HG02759 (cell line): ENCODE data around the gene CSGALNACT2.
A peak's percentile ranks its signal among the peaks of the same experiment; 100 is the strongest.
"Not testable (repeated sequence)": the region's sequence is repeated elsewhere in the genome, so short reads cannot be mapped to it uniquely, and the experiment has no call there.

Source experiments
- ATAC-seq: cut with Tn5 transposase; IDR thresholded peaks from one replicate; pipeline ENCODE4 v1.9.1; 2021; ENCODE audit warnings: mild to moderate bottlenecking, moderate library complexity; ENCODE audit not compliant: unreplicated experiment

Gene CSGALNACT2

GRCh38 chr10:43136995-43137716, 1.1 kb upstream of the CSGALNACT2 start:
- no peak for ATAC-seq

GRCh38 chr10:43137717-43138020, 576 bp upstream of the CSGALNACT2 start:
- ATAC-seq: peak; percentile 37

GRCh38 chr10:43138757-43139241, 554 bp downstream of the CSGALNACT2 start:
- peak; percentile 30 for ATAC-seq

DNA sequence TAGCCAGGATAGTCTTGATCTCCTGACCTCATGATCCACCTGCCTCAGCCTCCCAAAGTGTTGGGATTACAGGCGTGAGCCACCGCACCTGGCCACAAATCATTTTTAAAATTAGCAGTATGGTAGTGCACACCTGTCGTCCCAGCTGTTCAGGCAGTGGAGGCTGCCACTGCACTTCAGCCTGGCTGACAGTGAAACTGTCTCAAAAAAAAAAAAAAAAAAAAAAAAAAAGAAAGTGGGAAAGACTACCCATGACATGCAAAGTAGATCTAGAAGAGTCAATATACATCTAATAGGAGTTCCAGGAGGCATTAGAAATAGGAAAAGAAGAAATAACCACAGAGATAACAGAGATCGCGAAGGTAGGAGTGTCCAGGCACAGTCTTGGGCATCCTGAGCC, 3.2 kb downstream of the CSGALNACT2 start:
- no peak for ATAC-seq

DNA sequence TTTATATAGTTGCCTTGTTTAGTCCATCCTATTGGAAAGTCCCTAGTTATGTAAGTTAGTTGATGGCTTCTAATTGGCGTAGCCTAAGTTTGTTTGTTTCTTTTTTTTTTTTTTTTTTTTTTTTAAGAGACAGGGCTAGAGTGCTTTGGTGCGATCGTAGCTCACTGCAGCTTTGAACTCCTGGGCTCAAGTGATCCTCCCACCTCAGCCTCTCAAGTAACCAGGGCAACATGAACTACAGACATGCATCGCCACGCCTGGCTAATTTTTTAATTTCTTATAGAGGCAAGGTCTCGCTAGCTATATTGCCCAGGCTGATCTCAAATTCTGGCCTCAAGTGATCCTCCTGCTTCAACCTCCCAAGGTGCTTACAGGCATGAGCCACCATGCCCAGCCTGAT, 7.1 kb downstream of the CSGALNACT2 start:
- ATAC-seq: no peak

- not testable (repeated sequence) for ATAC-seq
Measured at GRCh38 chr10:43145936-43146335, 7.7 kb downstream of the CSGALNACT2 start.

GRCh38 chr10:43151371-43151770, 13.1 kb downstream of the CSGALNACT2 start:
- ATAC-seq: no peak

DNA sequence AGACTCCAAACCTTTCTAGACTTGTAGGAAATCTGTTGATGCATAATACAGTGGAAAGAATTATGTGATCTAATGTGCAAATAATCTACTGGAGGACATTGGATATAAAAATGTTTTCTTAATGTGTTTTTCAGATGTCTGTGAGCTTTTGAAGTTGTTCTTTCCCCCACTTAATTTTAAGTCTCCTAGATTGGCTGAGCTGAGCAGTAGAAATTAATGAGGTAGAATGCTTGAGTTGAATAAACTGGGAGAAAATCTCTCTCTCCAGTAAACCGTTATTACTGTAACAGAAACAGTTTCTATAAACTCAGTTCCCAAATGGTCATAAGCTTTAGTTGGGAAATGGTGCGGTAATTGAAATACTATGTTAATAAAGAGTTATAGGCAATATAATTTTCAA, 15.7 kb downstream of the CSGALNACT2 start:
- ATAC-seq: no peak

DNA sequence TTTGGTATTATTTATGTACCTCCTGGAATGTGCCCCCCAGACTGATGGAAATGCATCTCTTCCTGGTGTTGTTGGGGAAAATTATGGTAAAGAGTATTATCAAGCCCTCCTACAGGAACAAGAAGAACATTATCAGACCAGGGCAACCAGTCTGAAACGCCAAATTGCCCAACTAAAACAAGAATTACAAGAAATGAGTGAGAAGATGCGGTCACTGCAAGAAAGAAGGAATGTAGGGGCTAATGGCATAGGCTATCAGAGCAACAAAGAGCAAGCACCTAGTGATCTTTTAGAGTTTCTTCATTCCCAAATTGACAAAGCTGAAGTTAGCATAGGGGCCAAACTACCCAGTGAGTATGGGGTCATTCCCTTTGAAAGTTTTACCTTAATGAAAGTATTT, 17.0 kb downstream of the CSGALNACT2 start:
- ATAC-seq: no peak

DNA sequence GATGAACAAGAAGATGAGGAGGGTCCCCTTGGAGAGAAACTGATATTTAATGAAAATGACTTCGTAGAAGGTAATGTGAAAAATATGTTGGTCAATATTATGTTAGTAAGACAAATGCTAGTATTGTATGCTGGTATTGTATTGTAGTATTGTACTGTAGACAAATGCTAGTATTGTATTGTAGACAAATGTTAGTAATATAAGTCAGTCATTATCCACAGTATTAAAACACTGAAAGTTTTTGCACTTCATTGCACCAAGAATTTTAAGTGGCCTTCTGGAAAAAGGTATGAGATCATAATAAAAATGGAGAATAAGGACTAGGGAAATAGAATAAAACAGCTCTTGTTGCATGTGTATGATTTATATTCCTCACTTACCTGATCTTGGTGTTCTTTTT, 17.5 kb downstream of the CSGALNACT2 start:
- ATAC-seq: no peak

- ATAC-seq: no peak
Measured at GRCh38 chr10:43156590-43157341, 18.5 kb downstream of the CSGALNACT2 start.

- no peak for ATAC-seq
Measured at GRCh38 chr10:43158636-43159035, 20.4 kb downstream of the CSGALNACT2 start.

- peak; percentile 76 for ATAC-seq
Measured at GRCh38 chr10:43160046-43160920, 22.0 kb downstream of the CSGALNACT2 start.

DNA sequence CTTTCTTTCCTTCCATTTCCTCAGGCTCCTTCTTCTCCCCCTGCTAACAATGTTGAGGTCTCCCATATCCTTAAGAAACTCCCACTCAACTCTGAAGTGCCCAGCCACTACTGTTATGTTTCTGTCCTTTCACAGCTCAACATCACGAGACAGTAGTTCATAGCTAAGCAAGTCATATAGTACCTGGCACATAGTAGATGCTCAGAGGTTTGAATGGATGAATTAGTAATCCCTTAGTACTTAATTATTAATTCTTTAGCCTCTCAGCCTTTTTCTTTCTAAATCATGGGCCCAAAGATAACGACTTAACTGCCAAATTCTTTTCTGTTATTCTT, 22.6 kb downstream of the CSGALNACT2 start:
- ATAC-seq: peak; percentile 82

DNA sequence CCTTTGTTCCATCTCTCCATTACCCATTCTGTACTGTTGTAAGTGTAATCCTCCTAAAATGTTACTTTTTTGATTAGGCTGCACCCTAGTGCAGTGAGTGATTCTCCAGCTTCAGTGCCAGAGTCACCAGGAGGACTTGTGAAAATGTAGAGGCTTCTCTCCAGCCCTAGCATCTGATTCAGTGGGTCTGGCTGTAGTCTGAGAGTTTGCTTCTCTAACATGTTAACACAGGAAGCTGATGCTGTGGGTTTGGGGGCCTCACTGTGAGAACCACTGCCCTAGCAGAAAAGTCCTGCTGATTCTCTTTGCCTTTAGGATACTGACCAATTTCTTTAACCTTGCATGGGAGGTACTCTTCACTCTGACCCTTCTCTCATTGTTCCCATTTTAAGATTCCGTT, 24.4 kb downstream of the CSGALNACT2 start:
- no peak for ATAC-seq

DNA sequence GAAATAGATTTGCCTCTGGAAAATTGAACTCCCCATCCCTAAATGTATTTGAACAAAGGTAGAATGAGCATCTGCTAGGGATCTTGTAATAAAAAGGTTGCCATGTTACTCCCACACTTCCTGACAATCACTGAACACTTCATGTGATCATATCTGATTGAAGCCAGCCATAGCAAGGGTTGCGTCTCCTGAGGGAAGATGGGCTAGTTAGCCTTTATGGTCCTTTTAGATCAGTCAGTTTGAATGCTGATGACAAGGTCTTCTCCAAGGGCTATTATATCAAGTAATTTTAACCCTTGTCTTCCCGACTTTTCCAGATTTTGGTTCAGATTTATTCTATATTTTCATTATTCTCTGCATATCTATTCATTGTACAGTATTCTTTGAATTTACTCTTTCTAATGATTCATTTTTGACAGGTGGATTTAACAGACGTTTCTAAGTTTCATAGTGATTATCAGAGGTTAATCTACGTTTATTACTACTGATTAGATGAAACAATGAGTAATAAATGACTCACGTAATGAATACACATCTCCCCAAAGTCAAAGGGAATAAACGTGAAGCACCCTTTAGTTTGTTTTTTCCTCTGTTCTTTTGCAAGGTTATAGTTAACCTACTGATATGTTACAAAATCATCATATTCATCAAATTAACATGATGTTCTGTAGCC, 28.1 kb downstream of the CSGALNACT2 start:
- peak; percentile 40 for ATAC-seq

DNA sequence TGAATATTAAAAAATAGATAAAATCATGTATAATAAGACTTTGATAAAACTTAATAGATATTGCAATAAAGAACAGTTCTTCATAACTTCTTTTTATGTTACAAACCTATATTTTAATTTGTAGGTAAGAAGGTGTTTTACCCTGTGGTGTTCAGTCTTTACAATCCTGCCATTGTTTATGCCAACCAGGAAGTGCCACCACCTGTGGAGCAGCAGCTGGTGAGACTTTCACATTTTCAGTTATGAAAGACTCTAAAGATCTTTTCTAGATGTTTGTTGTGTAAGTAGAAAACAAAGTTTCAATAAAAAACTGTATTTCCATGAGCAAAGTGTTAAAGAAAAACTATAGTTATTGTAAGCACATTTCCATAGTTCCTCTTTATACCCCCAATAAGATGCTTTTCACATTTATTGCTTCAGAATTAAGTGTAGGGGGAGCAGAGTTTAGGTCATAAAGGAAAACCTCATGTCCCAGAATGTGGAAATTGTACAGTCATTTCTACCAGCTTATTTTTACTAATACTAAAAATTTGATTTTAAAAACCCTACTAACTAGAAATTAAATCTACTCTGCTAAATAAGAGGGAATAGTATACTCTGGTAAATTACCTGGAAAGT, 28.7 kb downstream of the CSGALNACT2 start:
- peak; percentile 77 for ATAC-seq

DNA sequence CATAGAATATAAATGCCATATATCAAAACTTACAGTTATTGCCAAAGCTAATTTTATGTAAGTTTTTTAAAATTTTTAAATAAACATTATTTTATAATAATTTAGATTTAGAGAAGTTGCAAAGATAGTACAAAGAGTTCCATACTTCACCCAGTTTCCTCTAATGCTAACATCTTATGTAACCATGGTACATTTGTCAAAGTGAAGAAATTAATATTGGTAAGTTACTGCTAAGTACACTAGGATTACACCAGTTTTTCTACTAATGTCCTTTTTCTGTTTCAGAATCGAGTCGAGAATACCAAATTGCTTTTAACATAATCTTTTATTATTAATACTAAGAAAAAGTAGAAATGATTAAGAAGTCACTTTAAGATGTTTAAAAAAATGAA, 29.2 kb downstream of the CSGALNACT2 start:
- ATAC-seq: no peak

DNA sequence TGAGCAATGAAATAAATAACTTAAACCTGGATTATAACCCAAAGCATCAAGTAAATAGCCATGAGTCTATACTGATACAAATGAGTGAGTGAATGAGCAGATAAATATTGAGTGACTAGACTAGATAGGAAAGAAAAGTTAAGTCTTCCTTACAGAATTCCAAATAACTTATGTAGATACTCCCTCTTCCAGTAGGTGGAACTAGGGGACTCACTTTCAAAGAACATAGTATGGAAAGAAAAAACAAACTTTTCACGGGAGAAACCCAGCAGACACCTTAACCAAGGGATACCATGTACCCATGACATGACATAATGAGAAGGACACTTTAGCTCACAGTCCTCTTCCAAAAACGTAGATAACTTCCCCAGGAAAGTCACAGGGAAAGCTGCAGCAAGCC, 32.2 kb downstream of the CSGALNACT2 start:
- ATAC-seq: no peak

DNA sequence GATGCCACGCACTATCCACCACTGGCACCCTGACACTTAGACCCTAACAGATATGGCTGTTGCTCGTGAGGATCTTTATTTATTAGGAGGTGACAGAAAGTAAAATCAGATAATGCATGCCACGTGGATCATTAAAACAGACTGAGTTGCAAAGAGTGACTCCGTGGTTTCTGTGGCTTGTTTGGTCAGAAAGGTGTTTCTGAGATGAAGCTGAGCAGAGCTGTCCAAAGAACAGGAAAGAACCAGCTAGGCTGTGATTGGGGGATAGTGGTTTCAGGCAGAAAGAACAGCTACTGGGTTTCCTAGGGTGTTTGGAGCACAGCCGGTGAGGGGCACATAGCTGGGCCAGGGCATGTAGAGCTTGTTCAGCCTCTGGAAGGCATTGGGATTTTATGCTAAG, 34.4 kb downstream of the CSGALNACT2 start:
- peak; percentile 48 for ATAC-seq

DNA sequence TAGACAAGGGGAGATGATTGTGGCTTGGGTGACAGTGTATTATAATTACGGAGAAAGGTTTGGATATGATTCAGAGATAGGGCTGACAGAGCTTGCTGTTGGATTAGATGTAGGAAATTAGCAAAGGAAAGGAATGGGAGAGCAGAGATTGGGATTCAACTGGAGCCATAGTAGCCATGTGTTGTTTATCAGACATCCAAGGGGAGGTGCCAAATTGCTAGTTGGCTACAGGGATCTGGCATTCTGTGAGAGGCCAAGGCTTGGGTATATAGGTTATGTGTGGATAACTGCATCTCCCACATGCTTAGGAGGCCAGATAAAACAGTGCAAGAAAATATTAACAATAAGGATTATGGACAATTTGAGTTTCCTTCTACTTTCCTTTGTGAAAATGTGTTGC, 34.9 kb downstream of the CSGALNACT2 start:
- ATAC-seq: no peak
